ENCODE measurements around the gene SCAF8.

Gene SCAF8

GRCh38 chr6:154848580-154848979, 115.4 kb downstream of the SCAF8 start (continued):
- TF ChIP-seq ZNF639 (tag by site-specific recombination; IDR thresholded peaks at IDR 0.05) = no peak
- TF ChIP-seq ZFP3 (tag by site-specific recombination; IDR thresholded peaks at IDR 0.05; ENCODE audit: low read depth) = no peak
- no peak for TF ChIP-seq ZNF677 (tag by site-specific recombination; IDR thresholded peaks at IDR 0.05)
- TF ChIP-seq SCRT2 (tag by site-specific recombination; IDR thresholded peaks at IDR 0.05) = no peak
- no peak for TF ChIP-seq ZNF621 (tag by site-specific recombination; IDR thresholded peaks at IDR 0.05)
- no peak for TF ChIP-seq SP7 (tag by site-specific recombination; IDR thresholded peaks at IDR 0.05)
- no peak for TF ChIP-seq ZNF169 (tag by site-specific recombination; IDR thresholded peaks at IDR 0.05)
- no peak for TF ChIP-seq ELK4 (IDR thresholded peaks at IDR 0.05; ENCODE audit: borderline replicate concordance, low read depth, low read length)
- no peak for TF ChIP-seq ZNF350 (tag by site-specific recombination; IDR thresholded peaks at IDR 0.05)
- no peak for TF ChIP-seq ZNF138 (tag by site-specific recombination; IDR thresholded peaks at IDR 0.05; ENCODE audit: borderline replicate concordance)
- TF ChIP-seq GLI4 (tag by site-specific recombination; IDR thresholded peaks at IDR 0.05) = no peak
- TF ChIP-seq ZNF175 (tag by site-specific recombination; IDR thresholded peaks at IDR 0.05) = no peak
- TF ChIP-seq IKZF3 (tag by site-specific recombination; IDR thresholded peaks at IDR 0.05) = no peak
- no peak for TF ChIP-seq KLF8 (tag by site-specific recombination; IDR thresholded peaks at IDR 0.05)
- no peak for TF ChIP-seq HIC1 (tag by site-specific recombination; IDR thresholded peaks at IDR 0.05)
- TF ChIP-seq ZNF830 (tag by site-specific recombination; IDR thresholded peaks at IDR 0.05; ENCODE audit: low read depth) = no peak
- TF ChIP-seq ZSCAN16 (tag by site-specific recombination; IDR thresholded peaks at IDR 0.05) = no peak
- TF ChIP-seq ZFP37 (tag by site-specific recombination; IDR thresholded peaks at IDR 0.05) = no peak
- TF ChIP-seq ZNF518A (tag by site-specific recombination; conservative IDR thresholded peaks at IDR 0.05; ENCODE audit: low read depth) = no peak
- TF ChIP-seq MZF1 (tag by site-specific recombination; IDR thresholded peaks at IDR 0.05; ENCODE audit: borderline replicate concordance) = 0 out of 2 replicates have a peak, but pooled peaks have one; percentile 25
- TF ChIP-seq ZNF629 (tag by site-specific recombination; IDR thresholded peaks at IDR 0.05) = no peak
- no peak for TF ChIP-seq ZNF221 (tag by site-specific recombination; IDR thresholded peaks at IDR 0.05; ENCODE audit: borderline replicate concordance)
- no peak for TF ChIP-seq ZNF792 (tag by site-specific recombination; IDR thresholded peaks at IDR 0.05)

All from HEK293 (cell line).